ENCODE measurements around the gene CRY2.

DNA sequence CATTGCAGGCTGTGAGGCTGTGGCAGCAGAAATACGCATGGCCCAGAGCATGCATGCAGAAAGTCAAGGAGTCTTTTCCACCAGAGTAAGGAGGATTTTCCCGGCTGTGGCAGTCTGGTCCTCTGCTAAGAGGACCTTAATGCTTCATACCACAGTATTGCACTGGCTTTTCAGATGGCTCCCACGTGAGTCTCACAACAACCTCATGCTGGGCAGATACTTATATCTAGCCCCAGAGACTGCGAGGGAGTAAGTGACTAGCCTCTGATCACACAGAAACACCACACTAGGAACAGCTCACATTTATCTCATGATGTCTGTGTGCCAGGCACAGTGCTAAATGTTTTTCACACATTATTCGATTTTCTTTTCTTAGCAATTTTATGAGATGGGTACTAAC is 8.0 kb downstream of the CRY2 start:
- TF ChIP-seq GLIS3 (CRISPR knock-in tag; IDR thresholded peaks at IDR 0.05) (no peak), ZFP30 (CRISPR knock-in tag; IDR thresholded peaks at IDR 0.05) (no peak), PPARA (CRISPR knock-in tag; IDR thresholded peaks at IDR 0.05; ENCODE audit: borderline replicate concordance) (no peak)

Data from SK-N-SH treated with all-trans-retinoic acid at 6 μM for 48 hours (cell line).